Measurements from ENCODE around the gene KDM5A. TPM values are rescaled to one million over a fixed set of nuclear protein-coding genes. Genes with fewer than 3 reads are reported as not detected.
A peak's percentile ranks its signal among the peaks of the same experiment; 100 is the strongest.
"Not testable (repeated sequence)": the region's sequence is repeated elsewhere in the genome, so short reads cannot be mapped to it uniquely, and the experiment has no call there.

Gene KDM5A
- total and polyA plus RNA-seq, 2 experiments from 2014 or later: 30.8 to 54.7 TPM

- peaks cover 38% of the 10 kb centered on the region for H4K20me1 ChIP-seq (ENCODE audit: insufficient read depth, poor library complexity, severe bottlenecking)
- H3K9me2 ChIP-seq (replicated peaks; ENCODE audit: insufficient read depth): no peaks in the 10 kb centered on the region
- WGBS (ENCODE audit: low lambda C conversion rate, missing lambda C conversion rate): 72% methylated on average over 4 of the region's 4 CpGs
- no peaks in the 10 kb centered on the region for H3K9me3 ChIP-seq (ENCODE audit: low read depth)
- H2AFZ ChIP-seq: no peak overlapping the region
- no peaks in the 10 kb centered on the region for H3K36me3 ChIP-seq (replicated peaks; ENCODE audit: insufficient read depth, low read depth)
- no peak overlapping the region for H3K27ac ChIP-seq
- peaks cover 17% of the 10 kb centered on the region for H3K4me1 ChIP-seq (ENCODE audit: insufficient read depth)
- TF ChIP-seq EZH2phosphoT487 (IDR thresholded peaks at IDR 0.05; ENCODE audit: low read depth, severe bottlenecking, unreplicated experiment): no peak
- no peak for TF ChIP-seq EZH2 (IDR thresholded peaks at IDR 0.05; ENCODE audit: borderline replicate concordance)
- TF ChIP-seq CTCF (IDR thresholded peaks at IDR 0.05; ENCODE audit: poor library complexity): no peak
- H3K4me2 ChIP-seq: peak overlapping the region; percentile 87
- peaks cover 72% of the 10 kb centered on the region for H3K79me2 ChIP-seq
- no peak for DNase-seq (ENCODE audit: low spot score)
- H3K27me3 ChIP-seq: no peaks in the 10 kb centered on the region
- peak overlapping the region; percentile 85 for H3K4me3 ChIP-seq
Measured at GRCh38 chr12:386651-387050, 2.5 kb downstream of the KDM5A start.

- not testable (repeated sequence) for H3K27ac ChIP-seq; H3K4me2 ChIP-seq; H3K27me3 ChIP-seq; H3K9me3 ChIP-seq (ENCODE audit: low read depth); H3K79me2 ChIP-seq; H4K20me1 ChIP-seq (ENCODE audit: insufficient read depth, poor library complexity, severe bottlenecking); H3K4me3 ChIP-seq; H3K4me1 ChIP-seq (ENCODE audit: insufficient read depth); H3K36me3 ChIP-seq (replicated peaks; ENCODE audit: insufficient read depth, low read depth); H2AFZ ChIP-seq; DNase-seq (ENCODE audit: low spot score); H3K9me2 ChIP-seq (replicated peaks; ENCODE audit: insufficient read depth)
- WGBS (ENCODE audit: low lambda C conversion rate, missing lambda C conversion rate): 99% methylated on average over 5 of the region's 5 CpGs
Measured at GRCh38 chr12:370739-371485, 18.2 kb downstream of the KDM5A start.

- Histone ChIP-seq H3K4me2 (no peak overlapping the region), H3K9me3 (ENCODE audit: low read depth) (peaks cover 7% of the 10 kb centered on the region)
- WGBS (ENCODE audit: low lambda C conversion rate, missing lambda C conversion rate): 100% methylated on average over 1 of the region's 1 CpG
Measured at GRCh38 chr12:367972-368371, 21.1 kb downstream of the KDM5A start.

More at GRCh38 chr12:367972-368371, 21.1 kb downstream of the KDM5A start:
- no peak overlapping the region for H3K4me3 ChIP-seq
- H4K20me1 ChIP-seq (ENCODE audit: insufficient read depth, poor library complexity, severe bottlenecking): no peaks in the 10 kb centered on the region
- DNase-seq (ENCODE audit: low spot score): no peak
- H3K79me2 ChIP-seq: peaks cover 8% of the 10 kb centered on the region
- H2AFZ ChIP-seq: no peak overlapping the region
- H3K4me1 ChIP-seq (ENCODE audit: insufficient read depth): no peaks in the 10 kb centered on the region
- no peaks in the 10 kb centered on the region for H3K9me2 ChIP-seq (replicated peaks; ENCODE audit: insufficient read depth)
- no peak overlapping the region for H3K27ac ChIP-seq
- no peaks in the 10 kb centered on the region for H3K27me3 ChIP-seq
- no peak for TF ChIP-seq CTCF (IDR thresholded peaks at IDR 0.05; ENCODE audit: poor library complexity)
- TF ChIP-seq EZH2phosphoT487 (IDR thresholded peaks at IDR 0.05; ENCODE audit: low read depth, severe bottlenecking, unreplicated experiment): no peak
- no peak for TF ChIP-seq EZH2 (IDR thresholded peaks at IDR 0.05; ENCODE audit: borderline replicate concordance)
- peaks cover 9% of the 10 kb centered on the region for H3K36me3 ChIP-seq (replicated peaks; ENCODE audit: insufficient read depth, low read depth)
